Upper lobe of right lung (tissue), 1 donor: ENCODE results near the gene ABCD3. TPM values are rescaled to one million over a fixed set of nuclear protein-coding genes. Genes with fewer than 3 reads are reported as not detected.
"Not testable (repeated sequence)": the region's sequence is repeated elsewhere in the genome, so short reads cannot be mapped to it uniquely, and the experiment has no call there.

ENCODE experiments used
- ATAC-seq: fragments of 200-7000 bp; cut with Tn5 transposase; one replicate; pipeline ENCODE4 v1.9.1; 2020; ENCODE audit warnings: mild to moderate bottlenecking, moderate library complexity
- DNase-seq: peaks from one replicate; pipeline ENCODE4 v3.0.0-alpha.2; 2020
- H3K27ac ChIP-seq: fragments of 200-600 bp; one replicate; pipeline ENCODE4 v1.8.0; 2022
- H3K27me3 ChIP-seq: fragments of 200-600 bp; one replicate; pipeline ENCODE4 v1.8.0; 2022; ENCODE audit warnings: mild to moderate bottlenecking
- H3K36me3 ChIP-seq: fragments of 200-600 bp; one replicate; pipeline ENCODE4 v1.8.0; 2022
- H3K4me1 ChIP-seq: fragments of 200-600 bp; one replicate; pipeline ENCODE4 v1.8.0; 2022
- H3K4me3 ChIP-seq: fragments of 200-600 bp; one replicate; pipeline ENCODE4 v1.8.0; 2022; ENCODE audit warnings: mild to moderate bottlenecking
- H3K9me3 ChIP-seq: fragments of 200-600 bp; one replicate; pipeline ENCODE4 v1.8.0; 2022
- intact Hi-C: fragments of 100-400 bp; cut with DNase I; formaldehyde crosslinking; loops from one replicate; pipeline ENCODE4 v1.11.0; 2022
- total RNA-seq: library from RNA; stranded (reverse); fragmentation: NEBNext Ultra II Directional; extraction: Animal tissue kit (Norgen Biotek cat#: 25700); gene quantifications from one replicate; pipeline ENCODE4 v1.2.1, GENCODE V29; 2021
- TF ChIP-seq, protein P1 (sequence below): fragments of 200-600 bp; IDR thresholded peaks from one replicate; pipeline ENCODE4 v1.8.0; 2022; ENCODE audit warnings: antibody characterized with exemption
- donor health status: DM: no; HTN: yes; CAD: no; lungs with severe emphysema.

The ABCD3 gene
- total RNA-seq, 1 donor from 2014 or later: 50.9 TPM

DNA sequence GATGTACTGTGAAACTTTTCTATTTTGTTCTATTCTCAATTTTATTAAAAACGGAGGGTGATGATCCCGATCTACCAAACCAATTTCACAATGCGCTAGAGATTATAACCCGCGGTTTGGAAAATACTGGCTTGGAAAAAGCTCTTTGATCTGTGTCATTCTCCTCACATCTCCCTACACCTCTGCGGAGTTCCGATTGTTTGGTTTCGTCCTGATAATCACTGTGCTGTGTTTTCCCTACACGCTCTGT lies 536 bp upstream of the ABCD3 start:
- intact Hi-C loops: no loop called here
- Histone ChIP-seq H3K36me3 (no peaks in the 10 kb centered on the region), H3K27me3 (no peaks in the 10 kb centered on the region), H3K4me1 (peaks cover 25% of the 10 kb centered on the region), H3K4me3 (peak overlapping the region; percentile 88), H3K9me3 (no peaks in the 10 kb centered on the region), H3K27ac (peak overlapping the region; percentile 93)
- TF ChIP-seq, protein P1, sequence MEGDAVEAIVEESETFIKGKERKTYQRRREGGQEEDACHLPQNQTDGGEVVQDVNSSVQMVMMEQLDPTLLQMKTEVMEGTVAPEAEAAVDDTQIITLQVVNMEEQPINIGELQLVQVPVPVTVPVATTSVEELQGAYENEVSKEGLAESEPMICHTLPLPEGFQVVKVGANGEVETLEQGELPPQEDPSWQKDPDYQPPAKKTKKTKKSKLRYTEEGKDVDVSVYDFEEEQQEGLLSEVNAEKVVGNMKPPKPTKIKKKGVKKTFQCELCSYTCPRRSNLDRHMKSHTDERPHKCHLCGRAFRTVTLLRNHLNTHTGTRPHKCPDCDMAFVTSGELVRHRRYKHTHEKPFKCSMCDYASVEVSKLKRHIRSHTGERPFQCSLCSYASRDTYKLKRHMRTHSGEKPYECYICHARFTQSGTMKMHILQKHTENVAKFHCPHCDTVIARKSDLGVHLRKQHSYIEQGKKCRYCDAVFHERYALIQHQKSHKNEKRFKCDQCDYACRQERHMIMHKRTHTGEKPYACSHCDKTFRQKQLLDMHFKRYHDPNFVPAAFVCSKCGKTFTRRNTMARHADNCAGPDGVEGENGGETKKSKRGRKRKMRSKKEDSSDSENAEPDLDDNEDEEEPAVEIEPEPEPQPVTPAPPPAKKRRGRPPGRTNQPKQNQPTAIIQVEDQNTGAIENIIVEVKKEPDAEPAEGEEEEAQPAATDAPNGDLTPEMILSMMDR: no peak
- no peak for DNase-seq
- ATAC-seq: no peak

DNA sequence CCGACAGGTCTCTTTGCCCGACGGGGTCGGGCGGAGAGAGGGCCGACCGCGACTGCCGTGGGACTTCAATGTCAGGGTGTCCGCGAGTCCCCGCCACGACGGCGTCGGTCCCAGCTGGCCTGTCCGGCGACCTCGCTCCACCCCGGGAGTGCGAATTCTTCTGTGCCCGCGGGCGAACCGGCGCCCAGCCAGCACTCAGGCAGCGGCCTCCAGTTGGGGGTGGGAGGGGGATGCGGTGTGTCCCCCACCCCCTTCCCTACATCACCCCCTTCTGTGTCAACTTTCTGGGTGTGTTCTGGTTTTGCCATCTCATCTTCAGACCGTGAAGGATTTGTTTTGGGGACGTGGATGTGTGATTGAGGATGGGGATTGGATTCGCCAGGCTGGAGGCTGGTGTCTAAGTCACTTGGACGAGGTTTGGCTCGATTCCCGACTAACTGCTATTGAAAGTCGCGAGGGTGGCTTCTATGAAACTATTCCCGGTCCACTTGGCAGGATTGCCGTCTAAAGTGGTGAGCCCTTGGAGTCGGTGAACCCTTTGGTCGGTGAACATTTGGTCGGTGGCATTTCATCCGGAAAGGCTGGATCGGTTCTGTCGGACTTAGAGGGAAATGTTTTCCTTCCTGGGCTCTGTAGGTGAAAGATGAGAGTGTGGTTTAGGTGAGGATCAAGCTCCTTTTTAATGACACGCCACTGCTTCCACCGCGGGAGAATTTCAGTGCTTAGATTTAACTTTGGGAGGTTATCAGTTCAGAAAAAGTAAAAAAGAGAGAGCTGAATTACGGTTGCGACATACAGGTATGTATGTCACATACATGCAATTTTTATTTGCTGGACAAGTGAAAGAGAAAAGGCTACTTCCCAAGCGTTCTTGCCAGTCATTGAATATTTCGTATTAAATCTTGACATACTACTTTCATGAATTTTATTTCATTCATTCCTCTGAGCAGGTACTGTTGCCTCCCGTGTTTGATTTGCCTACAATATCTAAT lies 771 bp downstream of the ABCD3 start:
- Histone ChIP-seq H3K9me3 (no peaks in the 10 kb centered on the region), H3K36me3 (no peaks in the 10 kb centered on the region), H3K4me1 (peaks cover 25% of the 10 kb centered on the region), H3K27me3 (no peaks in the 10 kb centered on the region), H3K27ac (peak overlapping the region; percentile 93), H3K4me3 (peak overlapping the region; percentile 88)
- ATAC-seq (peak; percentile 21), DNase-seq (peak; percentile 67)
- TF ChIP-seq, protein P1: no peak
- intact Hi-C loops: no loop called here

DNA sequence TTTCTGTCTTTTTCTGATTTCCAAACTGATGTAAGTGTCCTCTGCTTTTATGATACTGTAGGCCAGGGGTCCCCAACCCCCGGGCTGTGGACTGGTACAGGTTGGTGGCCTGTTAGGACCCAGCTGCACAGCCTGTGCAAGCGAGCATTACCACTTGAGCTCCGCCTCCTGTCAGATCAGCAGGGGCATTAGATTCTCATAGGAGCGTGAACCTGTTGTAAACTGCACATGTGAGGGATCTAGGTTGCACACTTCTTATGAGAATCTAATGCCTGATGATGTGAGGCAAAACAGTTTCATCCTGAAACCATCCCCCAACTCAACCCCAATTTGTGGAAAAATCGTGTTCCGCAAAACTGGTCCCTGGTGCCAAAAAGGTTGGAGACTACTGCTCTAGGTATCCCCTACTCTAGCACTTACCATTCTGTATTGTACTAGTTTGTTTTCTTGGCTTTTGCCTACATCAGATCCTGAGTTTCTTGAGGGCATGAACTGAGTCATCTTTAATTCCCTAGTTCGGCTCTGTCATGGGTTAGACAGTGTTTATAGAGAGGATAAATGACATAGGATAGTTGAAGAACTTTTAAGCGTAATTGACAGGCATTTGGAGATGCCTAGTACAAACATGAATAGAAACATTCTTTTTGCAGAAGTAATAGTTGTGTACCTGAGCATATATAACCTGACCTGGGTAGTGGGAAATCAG lies 4.1 kb downstream of the ABCD3 start:
- no peak for DNase-seq
- Histone ChIP-seq H3K27ac (no peak overlapping the region), H3K36me3 (no peaks in the 10 kb centered on the region), H3K4me3 (no peak overlapping the region), H3K27me3 (no peaks in the 10 kb centered on the region), H3K4me1 (peaks cover 34% of the 10 kb centered on the region), H3K9me3 (no peaks in the 10 kb centered on the region)
- ATAC-seq: no peak
- TF ChIP-seq, protein P1: no peak
- intact Hi-C loops: no loop called here

DNA sequence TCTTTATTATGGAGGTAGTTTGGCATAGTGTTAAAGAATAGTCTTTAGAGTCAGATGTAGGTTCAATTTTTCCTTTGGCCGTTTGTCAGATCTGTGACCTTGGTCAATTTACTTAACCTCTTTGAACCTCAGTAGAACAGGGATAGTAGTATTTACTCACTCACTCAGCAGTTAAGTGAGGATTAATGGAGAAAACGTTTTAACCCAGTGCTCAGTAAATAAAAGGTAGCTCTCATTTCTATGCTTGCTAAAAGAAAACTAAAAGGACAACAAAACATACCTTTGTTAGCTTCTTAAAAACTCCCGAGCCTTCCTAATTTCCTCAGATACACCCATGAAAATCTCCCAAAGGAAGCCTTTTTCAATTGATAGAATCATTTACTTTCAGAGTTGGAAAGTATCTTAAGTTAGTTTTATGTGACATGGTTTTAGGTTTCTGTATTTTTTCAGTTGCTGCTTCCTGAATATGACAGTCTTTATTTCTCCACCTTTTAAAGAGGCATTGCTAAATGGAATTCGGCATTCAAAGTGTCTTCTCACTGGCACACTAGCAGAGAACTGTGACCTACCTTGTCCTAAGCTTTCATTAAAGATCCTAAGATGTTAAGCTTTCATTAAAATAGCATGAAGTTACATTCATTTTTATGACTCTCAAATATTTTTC lies 7.8 kb downstream of the ABCD3 start:
- DNase-seq (no peak), ATAC-seq (peak; percentile 67)
- TF ChIP-seq, protein P1: no peak
- H3K36me3 ChIP-seq: no peaks in the 10 kb centered on the region
- intact Hi-C loops: no loop called here
- H3K27me3 ChIP-seq: no peaks in the 10 kb centered on the region
- no peak overlapping the region for H3K27ac ChIP-seq
- no peak overlapping the region for H3K4me3 ChIP-seq
- peaks cover 17% of the 10 kb centered on the region for H3K4me1 ChIP-seq
- no peaks in the 10 kb centered on the region for H3K9me3 ChIP-seq

DNA sequence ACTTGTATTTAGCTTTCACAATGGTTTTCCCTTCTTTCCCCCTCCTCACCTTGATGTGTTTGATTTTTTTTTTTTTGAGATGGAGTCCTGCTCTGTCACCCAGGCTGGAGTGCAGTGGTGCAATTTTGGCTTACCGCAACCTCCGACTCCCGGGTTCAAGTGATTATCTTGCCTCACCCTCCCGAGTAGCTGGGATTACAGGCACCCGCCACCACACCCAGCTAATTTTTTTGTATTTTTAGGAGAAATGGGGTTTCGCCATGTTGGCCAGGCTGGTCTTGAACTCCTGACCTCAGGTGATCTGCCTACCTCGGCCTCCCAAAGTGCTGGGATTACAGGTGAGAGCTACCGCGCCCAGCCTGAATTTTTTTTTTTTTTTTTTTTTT lies 8.3 kb downstream of the ABCD3 start:
- H3K4me1 ChIP-seq: peaks cover 17% of the 10 kb centered on the region
- H3K27ac ChIP-seq: not testable (repeated sequence)

DNA sequence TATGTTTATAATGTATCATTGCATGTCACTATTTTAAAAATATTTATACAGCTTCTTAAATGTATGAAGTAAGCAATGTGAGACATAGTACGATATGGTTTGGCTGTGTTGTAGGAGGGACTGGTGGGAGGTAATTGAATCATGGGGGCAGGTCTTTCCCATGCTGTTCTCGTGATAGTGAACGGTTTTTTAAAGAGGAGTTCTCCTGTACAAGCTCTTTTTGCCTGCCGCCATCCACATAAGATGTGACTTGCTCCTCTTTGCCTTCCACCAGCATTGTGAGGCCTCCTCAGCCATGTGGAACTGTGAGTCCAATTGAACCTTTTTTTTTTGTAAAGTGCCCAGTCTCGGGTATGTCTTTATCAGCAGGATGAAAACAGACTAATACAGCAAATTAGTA lies 10.3 kb downstream of the ABCD3 start:
- TF ChIP-seq, protein P1: no peak
- Histone ChIP-seq H3K4me3 (no peak overlapping the region), H3K4me1 (peaks cover 13% of the 10 kb centered on the region), H3K27me3 (no peaks in the 10 kb centered on the region), H3K36me3 (no peaks in the 10 kb centered on the region), H3K9me3 (no peaks in the 10 kb centered on the region), H3K27ac (no peak overlapping the region)
- DNase-seq (no peak), ATAC-seq (no peak)
- intact Hi-C loops: no loop called here

More for the DNA sequence above, 8.3 kb downstream of the ABCD3 start:
- H3K9me3 ChIP-seq, H3K36me3 ChIP-seq, H3K27me3 ChIP-seq, DNase-seq, H3K4me3 ChIP-seq, ATAC-seq, intact Hi-C loops: not testable (repeated sequence)

DNA sequence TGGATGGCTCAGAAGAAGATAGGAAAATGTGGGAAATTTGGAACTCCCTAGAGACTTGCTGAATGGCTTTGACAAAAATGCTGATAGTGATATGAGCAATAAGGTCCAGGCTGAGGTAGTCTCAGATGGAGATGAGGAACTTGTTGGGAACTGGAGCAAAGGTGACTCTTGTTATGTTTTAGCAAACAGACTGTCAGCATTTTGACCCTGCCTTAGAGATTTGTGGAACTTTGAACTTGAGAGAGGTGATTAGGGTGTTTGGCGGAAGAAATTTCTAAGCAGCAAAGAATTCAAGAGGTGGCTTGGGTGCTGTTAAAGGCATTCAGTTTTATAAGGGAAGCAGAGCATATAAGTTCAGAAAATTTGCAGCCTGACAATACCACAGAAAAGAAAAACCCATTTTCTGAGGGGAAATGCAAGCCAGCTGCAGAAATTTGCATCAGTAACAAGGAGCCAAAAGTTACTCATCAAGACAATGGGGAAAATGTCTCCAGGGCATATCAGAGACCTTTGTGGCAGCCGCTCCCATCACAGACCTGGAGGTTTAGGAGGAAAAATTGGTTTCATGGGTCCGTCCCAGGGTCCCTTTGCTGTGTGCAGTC lies 10.8 kb downstream of the ABCD3 start:
- H3K27ac ChIP-seq, H3K9me3 ChIP-seq, ATAC-seq, H3K36me3 ChIP-seq, H3K4me3 ChIP-seq, DNase-seq, intact Hi-C loops, H3K27me3 ChIP-seq: not testable (repeated sequence)
- peaks cover 13% of the 10 kb centered on the region for H3K4me1 ChIP-seq

DNA sequence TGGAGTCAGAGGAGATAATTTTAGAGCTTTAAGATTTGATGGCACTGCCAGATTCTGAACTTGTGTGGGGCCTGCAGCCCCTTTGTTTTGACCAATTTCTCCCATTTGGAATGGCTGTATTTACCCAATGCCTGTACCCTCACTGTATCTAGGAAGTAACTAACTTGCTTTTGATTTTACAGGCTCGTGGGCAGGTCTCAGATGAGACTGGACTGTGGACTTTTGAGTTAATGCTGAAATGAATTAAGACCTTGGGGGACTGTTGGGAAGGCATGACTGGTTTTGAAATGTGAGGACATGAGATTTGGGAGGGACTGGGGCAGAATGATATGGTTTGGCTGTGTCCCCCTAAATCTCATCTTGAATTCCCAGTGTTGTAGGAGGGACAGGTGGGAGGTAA lies 11.9 kb downstream of the ABCD3 start:
- not testable (repeated sequence) for H3K9me3 ChIP-seq, ATAC-seq, H3K27ac ChIP-seq

More for the DNA sequence above, 11.9 kb downstream of the ABCD3 start:
- H3K36me3 ChIP-seq, H3K4me3 ChIP-seq, H3K27me3 ChIP-seq, intact Hi-C loops, DNase-seq: not testable (repeated sequence)
- peaks cover 13% of the 10 kb centered on the region for H3K4me1 ChIP-seq
